COLO668 (cell line): ENCODE measurements around the gene NUCB2.

ENCODE experiments used
- DNase-seq: peaks from one replicate; lab custom pipeline; 2025; ENCODE audit not compliant: unreplicated experiment; lab: John Stamatoyannopoulos, UW

The NUCB2 gene

DNA sequence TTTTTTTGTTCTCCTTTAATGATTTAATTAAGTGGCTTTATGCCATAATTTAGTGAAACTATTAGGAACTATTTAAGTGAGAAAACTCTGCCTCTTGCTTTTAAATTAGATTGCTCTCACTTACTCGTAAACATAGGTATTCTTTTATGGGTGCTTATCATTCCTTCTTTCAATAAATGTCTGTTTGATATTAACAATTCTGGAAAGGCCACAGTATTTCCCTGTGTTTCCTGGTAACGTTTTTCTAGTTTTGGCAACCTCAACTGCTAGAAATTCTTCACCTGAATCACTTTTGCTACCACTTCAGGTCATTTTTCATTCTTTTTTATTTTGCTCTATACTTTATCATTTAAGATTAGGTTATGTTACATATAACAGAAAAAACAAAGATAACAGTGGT, 55.1 kb downstream of the NUCB2 start:
- no peak for DNase-seq

DNA sequence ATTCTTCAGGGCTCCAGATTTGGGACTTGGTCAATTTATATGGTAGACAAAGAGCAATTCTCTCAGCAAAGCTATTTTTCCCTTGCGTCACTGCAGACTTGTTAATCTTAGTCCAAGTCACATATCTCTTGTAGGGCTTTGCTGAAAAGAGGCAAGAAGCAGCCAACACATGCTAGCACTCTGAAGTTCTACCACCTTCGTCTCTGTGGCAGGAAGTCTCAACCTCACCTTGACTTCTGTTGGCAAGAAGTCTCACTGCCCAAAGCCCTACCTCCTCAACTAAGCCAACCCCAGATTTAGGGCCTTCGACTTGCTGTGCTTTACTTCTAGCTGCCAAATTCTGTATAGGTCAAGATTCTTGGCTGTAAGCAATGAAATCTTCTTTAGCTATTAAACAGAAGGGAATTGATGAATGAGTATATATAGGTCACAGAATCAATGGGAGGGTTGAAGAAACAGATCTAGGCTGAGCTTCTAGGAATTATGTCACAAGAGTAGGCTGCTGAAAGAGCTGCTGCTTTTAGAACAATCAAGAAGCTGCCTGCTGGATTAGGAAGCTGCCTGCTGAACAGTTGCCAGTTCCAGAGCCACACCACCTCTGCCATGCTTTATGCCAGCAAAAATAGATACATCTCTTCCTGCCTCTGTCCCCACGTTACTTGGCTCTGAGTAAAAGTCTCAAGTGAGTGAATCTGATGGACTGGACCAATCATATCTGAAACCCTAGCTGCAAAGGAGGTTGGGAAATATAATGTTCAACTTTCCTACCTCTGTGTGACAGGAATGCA, 57.5 kb downstream of the NUCB2 start:
- DNase-seq = no peak

DNA sequence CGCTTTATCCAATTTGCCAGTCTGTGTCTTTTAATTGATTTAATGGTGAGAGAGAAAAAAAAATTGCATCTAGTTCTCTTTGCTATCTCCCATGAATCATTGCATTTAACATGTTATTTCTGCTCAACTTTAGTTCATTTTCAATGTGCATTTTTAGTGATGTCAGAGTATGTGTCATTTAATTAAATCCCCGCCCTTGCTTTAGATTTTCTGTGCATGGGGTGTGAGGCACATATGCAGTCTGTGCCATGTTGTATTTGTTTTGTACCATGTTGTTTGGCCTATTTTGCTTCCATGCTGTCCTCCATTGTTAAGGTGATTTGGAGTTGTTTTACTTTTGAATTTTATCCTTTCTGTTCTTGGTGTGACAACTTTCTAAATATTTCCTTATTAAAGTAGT, 66.7 kb downstream of the NUCB2 start:
- DNase-seq = no peak

DNA sequence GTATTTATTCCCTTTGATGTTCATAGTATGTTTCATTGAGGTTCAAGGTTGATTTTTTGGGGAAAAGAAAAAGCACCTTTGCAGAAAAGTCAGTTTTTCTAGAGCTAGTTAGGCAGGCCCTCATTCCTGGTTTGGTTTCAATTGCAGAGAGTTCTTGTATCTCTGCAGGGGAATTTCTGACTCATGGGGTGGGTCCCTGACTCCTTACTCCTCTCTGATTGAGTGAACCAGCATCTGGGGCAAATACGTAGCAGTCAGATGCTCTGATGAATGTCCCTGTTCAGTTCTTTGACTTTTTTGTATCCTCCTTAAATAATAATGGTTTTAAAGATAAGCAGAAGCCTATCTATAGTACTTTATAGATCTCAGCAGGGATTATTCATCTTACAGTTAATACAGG, 67.4 kb downstream of the NUCB2 start:
- DNase-seq = no peak

DNA sequence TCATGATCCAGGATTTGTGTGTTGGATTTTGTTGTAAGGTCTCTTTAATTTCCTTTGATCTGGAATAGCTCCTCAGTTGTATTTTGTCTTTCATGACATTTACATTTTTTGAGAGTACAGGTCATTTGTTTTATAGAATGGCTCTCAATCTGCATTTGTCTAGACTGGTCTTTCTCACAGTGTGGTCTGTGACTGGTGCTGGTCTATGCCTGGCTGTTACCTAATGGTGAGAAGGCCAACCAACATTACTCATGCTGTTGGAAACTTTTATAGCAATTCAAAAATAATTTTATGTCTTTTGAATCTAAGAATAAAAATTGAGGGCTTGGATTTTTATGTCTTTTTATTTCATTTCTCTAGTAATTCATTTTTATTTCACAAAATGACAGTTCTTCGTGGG, 71.1 kb downstream of the NUCB2 start:
- no peak for DNase-seq

DNA sequence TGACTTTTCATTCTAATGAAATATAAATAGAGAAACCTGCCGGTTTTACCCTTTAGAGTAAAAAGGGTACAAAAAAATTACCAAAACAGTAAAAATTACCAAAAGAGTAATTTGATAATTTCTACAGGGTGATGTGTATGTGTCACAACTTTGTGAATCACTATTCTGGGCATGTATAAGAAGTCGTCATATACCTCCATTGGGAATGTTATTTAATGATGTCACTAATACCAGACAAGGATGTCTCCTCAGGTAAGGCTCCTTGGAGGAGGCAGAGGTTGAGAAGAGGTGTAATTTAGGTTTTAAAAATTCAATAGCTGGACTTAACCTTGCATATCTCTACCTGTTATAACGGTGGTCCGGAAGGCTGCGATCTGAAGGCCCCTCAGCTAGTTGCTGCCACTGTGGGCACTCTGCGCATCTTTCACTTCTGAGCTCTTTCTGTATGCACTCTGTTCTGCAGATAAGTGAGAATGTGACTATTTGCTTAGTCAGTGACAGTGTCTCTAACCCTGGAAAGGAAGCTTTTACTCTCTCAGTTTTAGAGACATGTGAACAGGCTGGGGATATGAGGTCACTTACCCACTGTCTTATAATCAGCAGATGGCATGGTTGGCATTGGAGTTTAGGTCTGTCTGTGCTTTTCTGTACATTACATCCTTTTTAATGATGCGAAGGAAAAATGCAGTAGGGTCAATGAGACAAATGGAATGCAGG, 74.1 kb downstream of the NUCB2 start:
- no peak for DNase-seq

DNA sequence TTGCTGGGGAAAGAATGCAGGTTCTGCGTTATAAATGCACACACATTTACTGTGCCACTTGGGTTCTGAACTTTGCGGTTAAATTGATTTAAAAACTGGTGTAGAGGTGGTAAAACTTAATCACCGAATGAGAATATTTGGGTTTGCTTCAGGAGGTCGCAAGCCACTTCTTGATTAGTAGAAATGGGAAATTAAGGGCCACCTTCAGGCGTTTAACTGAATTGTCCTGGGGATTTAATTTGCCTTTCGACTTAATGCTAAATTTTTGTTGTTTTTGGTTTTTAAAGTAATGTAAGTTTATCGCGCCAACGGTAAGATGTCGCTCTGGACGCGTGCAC, 74.6 kb downstream of the NUCB2 start:
- no peak for DNase-seq

DNA sequence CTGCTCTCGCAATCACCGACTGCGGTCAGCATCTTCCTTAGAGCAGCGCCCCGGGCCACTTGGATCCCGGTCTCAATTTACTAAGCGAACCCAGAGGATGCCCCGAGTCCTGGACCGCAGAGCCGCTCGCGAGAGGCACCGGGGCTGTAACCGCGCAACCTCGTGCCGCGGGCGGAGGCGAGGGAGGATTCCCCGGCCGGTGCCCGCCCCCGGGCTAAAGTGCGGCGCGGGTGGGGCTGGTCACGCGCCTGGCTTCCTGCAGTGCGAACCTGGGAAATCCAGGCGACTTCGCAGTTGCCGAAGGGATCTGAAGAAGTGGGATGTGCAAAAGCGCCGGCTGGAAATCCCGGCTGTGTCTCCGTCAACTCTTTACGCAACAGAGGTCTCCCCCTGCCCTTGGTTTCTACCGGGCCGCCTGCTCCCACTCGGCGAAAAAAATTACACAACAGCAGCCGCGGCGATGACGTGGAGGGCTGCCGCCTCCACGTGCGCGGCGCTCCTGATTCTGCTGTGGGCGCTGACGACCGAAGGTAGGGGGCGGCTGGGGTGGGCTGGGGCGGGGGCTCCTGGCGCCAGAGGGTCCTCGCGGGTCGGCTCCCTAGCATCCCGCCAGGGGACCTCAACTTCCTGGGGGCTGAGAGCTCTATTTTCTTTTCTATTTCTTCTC, 75.1 kb downstream of the NUCB2 start, which contains the start of gene NCR3LG1:
NCR3LG1 (plus strand) TSS at position 291 of the 667 bp plus-strand sequence; CDS start at position 461, 170 bp downstream.
- DNase-seq = peak; percentile 82

DNA sequence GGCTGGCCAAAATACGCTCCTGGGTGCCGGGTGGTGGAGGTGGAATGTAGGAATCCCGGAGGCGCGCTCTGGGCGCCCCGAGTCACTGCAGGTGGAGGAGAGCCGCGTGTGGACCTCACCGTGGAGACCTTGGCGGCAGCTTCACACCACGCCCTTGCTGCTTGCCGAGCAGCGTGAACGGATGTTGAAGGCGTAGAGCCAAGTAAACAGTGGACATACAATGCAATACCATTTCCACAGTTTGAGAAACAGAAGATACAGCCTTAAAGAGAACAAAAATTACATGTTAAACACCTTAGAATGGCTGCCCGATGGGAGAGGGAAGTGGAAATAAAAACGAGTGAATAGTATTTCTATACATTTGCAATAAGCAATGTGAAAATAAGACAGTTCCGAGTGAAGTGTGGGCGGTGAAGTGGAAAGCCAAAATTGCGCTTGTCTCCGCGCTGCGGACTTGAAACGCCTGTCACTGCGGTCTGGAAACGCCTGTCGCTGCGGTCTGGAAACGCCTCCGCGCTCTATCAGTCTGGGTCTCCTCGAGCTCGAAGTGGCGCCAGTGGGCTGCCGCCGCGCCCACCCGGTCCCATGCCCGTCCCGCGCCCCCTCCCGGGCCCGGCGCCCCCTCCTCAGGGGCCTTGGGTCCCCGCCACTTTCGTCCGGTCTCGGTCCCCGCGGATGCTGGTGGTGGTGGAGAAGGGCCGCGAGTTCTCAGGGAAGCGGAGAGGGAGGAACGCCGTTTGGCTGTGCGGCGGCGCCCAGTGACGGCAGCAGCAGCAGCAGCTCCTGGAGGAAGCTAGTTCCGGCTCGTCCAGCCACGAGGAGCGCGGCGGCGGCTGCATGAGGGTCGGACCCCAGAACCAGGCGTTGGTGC, 76.6 kb downstream of the NUCB2 start:
- DNase-seq = peak; percentile 90

DNA sequence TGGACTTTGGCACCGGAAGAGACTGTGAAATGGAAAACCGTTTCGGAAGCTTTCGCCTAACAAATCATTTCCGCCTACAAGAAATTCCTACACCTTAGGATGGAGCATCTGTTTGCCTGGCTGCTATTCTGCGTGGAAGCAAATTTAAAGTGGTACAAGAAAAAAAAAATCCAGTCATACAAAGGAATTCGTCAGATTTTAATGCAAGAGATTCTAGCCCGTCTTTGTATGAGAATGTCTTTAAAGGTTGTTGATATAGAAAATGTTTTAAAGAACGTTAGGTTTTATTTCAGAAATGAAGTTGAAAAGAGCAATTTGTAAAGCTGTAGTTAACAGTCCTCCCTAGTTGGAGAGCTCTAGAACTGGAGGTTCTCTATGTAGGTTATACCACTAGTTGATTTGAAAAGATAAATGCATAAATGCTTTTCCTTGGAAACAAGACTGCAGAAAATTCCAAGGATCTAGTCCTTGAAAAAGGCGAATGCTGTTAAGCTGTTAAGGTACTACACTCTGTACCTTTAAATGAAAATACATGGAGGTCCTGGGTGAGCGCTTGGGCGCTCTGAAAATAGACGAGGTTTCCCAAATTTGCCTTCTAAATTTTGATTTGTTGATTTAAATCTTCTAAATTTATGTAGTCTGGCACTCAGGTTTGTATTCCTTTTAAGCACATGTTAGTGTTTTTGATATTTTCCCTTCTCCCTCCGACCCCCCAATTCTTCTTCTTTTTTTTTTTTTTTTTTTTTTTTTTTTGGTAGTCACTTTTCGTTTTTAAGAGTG, 77.5 kb downstream of the NUCB2 start:
- DNase-seq = no peak

DNA sequence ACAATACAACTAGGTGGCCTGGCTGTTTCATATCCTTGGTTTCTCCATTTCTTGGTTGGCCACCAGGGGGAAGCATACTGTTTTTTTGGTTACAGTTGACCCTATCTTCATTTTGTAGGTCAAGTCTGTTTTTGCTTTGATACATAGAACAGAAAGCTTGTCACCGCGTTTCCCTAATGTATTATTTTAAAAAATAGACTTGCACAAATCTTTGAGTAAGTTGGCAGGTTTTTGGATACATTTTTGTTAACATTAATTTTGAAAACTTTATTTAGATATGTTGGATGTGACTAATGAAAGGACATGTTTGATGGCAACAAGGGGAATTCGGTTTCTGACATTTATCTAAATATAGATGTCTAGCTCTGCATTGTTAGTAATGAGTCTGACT, 78.1 kb downstream of the NUCB2 start:
- DNase-seq = peak; percentile 62

DNA sequence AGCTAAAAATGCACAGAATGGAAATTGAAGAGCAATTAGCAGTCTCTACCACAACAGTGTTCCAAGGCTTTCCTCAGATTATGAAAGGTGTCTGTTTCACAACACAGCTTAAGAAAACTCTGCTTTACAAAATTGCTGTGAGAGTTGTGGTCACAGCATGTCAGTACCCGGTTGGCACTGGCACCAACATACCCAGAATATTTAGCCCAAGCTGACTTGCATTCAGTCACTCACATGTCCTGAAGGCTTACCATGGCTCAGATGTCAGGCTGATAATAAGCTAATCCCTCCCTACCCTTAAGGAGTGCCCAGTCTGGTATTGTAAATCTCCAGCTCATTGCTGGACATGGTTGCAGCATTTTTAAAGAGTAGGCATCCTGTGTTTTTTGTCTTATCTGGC, 90.0 kb downstream of the NUCB2 start:
- no peak for DNase-seq

DNA sequence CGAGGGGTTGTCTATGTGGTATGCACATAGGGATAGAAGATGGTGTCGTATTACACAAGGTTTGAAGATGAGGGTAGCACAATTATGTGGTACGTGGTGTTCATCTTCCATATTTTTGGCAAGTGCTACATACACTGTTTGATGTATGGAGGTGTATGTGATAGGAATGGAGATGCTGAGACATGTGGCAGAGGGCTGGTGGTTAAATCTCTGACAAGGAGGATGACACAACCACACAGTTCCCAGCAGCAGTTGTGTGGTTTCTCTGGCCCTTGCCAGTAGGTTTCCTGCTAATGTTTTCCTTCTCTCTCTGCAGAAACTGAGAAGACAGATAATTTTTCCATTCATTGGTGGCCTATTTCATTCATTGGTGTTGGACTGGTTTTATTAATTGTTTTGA, 92.0 kb downstream of the NUCB2 start:
- no peak for DNase-seq

DNA sequence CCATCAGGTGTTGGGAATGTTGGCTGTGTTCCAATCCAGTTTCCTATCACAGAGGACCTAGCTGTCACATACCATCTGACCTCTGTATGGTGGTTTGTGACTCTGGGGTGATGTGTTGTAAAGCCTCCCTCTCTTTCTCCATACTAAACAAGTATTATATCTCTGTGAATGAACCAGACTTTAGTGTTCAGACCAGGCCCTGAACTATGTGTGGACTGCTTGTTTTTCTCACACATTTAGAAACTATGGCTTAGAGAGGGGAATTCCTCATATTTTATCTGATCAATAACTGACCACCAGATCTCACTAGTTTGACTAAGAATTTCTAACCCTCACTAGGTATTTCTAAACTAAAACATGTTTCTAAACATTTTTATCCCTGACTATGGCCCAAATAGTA, 92.6 kb downstream of the NUCB2 start:
- DNase-seq = no peak

DNA sequence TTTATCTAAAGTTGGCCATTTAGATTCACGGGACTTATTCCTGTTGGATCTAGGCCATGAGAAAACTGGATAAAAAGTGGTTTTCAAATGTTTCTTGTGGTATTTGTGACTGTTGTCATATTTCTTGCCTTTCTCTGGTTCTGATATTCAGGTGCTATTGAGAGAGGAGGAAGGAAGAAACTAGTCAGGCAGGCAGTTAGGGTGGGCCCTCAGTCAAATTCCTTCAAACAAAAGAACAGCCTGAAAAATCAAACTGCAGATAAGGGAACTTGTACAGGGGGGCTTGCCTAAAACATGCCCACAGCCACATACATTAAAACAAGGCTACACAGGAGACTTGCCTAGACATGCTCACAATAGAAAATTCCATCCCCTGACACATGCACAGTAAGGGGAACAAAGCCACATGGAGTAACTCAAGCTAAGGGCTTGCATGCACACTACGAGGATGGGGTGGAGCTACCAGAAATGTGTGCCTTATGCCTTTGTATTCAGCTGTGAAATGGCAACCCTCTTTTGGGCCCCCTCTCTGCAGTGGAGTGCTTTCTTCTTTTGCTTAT, 93.2 kb downstream of the NUCB2 start:
- DNase-seq = no peak

DNA sequence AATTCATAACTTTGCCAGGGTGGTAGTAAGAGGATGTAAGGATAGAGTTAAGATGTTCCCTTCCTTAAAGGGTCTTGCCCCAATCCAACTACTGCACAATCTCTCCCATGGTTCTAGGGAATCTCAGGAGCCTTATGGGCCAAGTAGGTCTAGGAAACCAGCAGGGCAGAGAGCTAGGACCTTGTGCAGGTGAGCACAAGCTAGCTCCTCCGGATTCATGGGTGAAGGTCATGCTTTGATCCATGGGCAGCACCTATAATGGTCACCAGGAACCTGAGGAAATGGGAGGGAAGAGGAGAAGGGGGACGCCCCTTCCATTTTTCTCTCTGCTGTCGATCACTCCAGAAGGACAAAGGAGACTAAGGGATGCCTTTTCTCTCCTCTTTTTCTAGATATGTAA, 95.1 kb downstream of the NUCB2 start:
- no peak for DNase-seq

DNA sequence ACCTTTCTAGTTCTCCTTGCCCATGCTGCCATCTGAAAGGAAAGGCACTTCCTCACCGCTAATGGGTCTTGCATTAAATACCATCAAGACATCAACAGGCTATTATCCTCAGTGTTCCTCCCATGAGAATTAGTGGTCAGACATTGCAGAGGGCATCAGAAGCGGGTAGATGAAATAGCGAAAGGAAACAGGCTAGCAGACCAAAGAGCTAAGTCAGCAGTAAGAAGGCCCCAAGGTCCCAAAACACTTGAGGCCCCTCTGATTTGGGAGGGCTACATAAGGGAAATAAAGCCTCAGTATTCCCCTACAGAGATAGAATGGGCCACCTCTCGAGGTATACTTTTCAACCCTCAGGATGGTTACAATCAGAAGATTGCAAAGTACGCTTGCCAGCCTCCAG, 99.0 kb downstream of the NUCB2 start:
- no peak for DNase-seq

DNA sequence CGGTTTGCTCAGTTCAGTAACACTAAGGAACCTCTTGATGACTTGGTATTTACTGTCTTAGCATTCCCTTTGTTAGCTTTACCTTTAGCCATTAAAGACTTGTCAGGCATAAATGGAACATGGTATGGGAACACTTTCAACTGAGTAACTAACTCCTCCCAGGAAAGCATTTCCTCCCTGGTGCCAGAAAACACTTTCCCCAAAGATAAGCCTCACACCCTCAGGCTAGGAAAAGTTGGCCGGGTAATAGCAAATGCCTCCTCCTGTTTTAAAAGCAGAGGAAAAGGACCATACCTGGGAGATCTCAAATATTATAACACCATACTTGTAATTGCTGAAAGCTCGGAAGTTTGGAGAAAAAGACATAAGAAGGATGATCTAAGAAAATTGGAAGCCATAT, 100.0 kb downstream of the NUCB2 start:
- DNase-seq = no peak

DNA sequence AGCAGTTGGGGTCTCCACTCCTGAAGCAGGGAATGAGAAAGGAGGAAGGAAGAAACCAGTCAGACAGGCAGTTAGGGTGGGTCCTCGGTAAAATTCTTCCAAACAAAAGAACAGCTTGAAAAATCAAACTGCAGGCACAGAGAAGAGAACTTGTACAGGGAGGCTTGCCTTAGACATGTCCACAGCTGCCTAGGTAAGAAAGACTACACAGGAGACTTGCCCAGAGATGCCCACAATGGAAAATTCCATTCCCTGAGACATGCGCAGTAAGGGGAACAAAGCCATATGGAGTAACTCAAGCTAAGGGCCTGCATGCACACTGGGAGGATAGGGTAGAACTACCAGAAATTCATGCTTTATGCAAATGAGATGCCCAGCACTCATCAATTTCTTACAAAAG, 102.1 kb downstream of the NUCB2 start:
- DNase-seq = no peak
